GM12878 (cell line): ENCODE measurements around the gene S100A8. TPM values are rescaled to one million over a fixed set of nuclear protein-coding genes. Genes with fewer than 3 reads are reported as not detected.

Source experiments
- EGR1 ChIP-seq, 2 experiments: IDR thresholded peaks; 1 replicate in 1 of 2; 2 replicates in 1 of 2; pipeline ENCODE4 v1.6.1; 2011 to 2012; ENCODE audit warnings: low read depth in 2 of 2, low read length in 2 of 2, borderline replicate concordance in 1 of 2, mild to moderate bottlenecking in 1 of 2, moderate library complexity in 1 of 2
- FOS ChIP-seq: IDR thresholded peaks from 3 replicates; pipeline ENCODE4 v1.6.1; 2011; ENCODE audit warnings: borderline replicate concordance; ENCODE audit not compliant: insufficient read length; ENCODE audit errors: extremely low read depth
- MYB ChIP-seq: fragments of 150-350 bp; IDR thresholded peaks from 2 replicates; pipeline ENCODE4 v1.6.1; 2014; ENCODE audit warnings: mild to moderate bottlenecking, low read depth, low read length, borderline replicate concordance
- NFYB ChIP-seq: IDR thresholded peaks from 2 replicates; pipeline ENCODE4 v1.6.1; 2011; ENCODE audit warnings: low read depth, mild to moderate bottlenecking, low read length, improper control_type of control experiment, moderate library complexity; ENCODE audit not compliant: insufficient read depth
- SMAD5 ChIP-seq: IDR thresholded peaks from 2 replicates; pipeline ENCODE4 v1.6.1; 2016; ENCODE audit warnings: antibody characterized with exemption, low read depth
- SREBF2 ChIP-seq: IDR thresholded peaks from 2 replicates; pipeline ENCODE4 v1.6.1; 2012; ENCODE audit warnings: mild to moderate bottlenecking, low read length
- STAT1 ChIP-seq: fragments of 450-650 bp; conservative IDR thresholded peaks from 2 replicates; pipeline ENCODE4 v1.6.1; 2014; ENCODE audit warnings: antibody characterized with exemption, mild to moderate bottlenecking
- polyA plus RNA-seq, 11 experiments: library from polyadenylated mRNA; depleted of rRNA in 4 of 11; unstranded in 6 of 11; stranded (reverse) in 5 of 11; fragments of >200 nt; fragmentation: Nextera tagmentation in 4 of 11; fragmentation: Illumina TruSeq in 1 of 11; extraction: Ambion mirVana in 4 of 11; extraction: Trizol in 1 of 11; gene quantifications; 1 replicate in 1 of 11; 2 replicates in 10 of 11; pipeline versions ENCODE4 v1.2.1 to v1.2.3, GENCODE V29; 2011 to 2016; ENCODE audit warnings: inconsistent platforms in 2 of 11, missing spikeins in 2 of 11, low read depth in 1 of 11
- total RNA-seq, 4 experiments: library from RNA; depleted of rRNA in 3 of 4; stranded (reverse); fragments of >200 nt in 3 of 4; fragmentation: Illumina TruSeq in 1 of 4; extraction: Trizol in 1 of 4; gene quantifications; 2 replicates each; pipeline versions ENCODE4 v1.2.1 to v1.2.3, GENCODE V29; 2013 to 2021
- TF ChIP-seq, protein P1 (sequence below): fragments of 450-650 bp; IDR thresholded peaks from 2 replicates; pipeline ENCODE4 v1.6.1; 2017; ENCODE audit warnings: mild to moderate bottlenecking, moderate library complexity
- TF ChIP-seq, protein P2 (sequence below): IDR thresholded peaks from 2 replicates; pipeline ENCODE4 v1.6.1; 2012; ENCODE audit warnings: low read depth, low read length, improper control_type of control experiment
- TF ChIP-seq, protein P3 (sequence below): IDR thresholded peaks from 2 replicates; pipeline ENCODE4 v1.6.1; 2012; ENCODE audit warnings: improper control_type of control experiment, low read depth, low read length; ENCODE audit not compliant: insufficient replicate concordance
- TF ChIP-seq, protein P4 (sequence below): fragments of 150-350 bp; IDR thresholded peaks from 2 replicates; pipeline ENCODE4 v1.6.1; 2016; ENCODE audit warnings: low read depth, low read length

Gene S100A8
- total and polyA plus RNA-seq, 10 of the 15 experiments (the other 5 are each of a cell fraction or from before 2014, with no cell fraction given), result 0.28 TPM; not detected in 9

DNA sequence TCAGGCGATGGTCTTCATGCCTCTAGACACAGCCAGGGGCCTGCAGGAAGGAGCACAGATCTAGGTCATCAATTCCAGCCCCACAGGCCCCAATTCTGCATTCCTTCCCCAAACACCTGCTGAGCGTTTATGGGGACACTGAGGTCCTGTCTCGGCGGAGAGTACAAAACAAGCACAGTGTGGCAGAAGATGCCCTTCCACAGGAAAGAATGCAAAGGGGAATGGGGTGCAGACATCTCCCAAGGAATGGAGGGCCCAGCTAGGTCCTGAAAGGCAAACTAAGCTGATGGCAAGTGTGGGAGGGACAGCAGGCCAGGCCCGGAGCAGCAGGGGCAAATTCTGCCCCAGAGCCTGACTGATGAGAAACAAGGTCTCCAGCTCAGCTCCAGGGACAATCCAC lies 3.5 kb upstream of the S100A8 start (continued):
- TF ChIP-seq FOS (no peak), NFYB (no peak), SREBF2 (no peak), EGR1 (IDR thresholded peaks at IDR 0.05; ENCODE audit: borderline replicate concordance in 1 of 2, low read depth in 2 of 2, low read length in 2 of 2) (no peak), MYB (no peak), STAT1 (no peak), SMAD5 (no peak)
- TF ChIP-seq, protein P1, sequence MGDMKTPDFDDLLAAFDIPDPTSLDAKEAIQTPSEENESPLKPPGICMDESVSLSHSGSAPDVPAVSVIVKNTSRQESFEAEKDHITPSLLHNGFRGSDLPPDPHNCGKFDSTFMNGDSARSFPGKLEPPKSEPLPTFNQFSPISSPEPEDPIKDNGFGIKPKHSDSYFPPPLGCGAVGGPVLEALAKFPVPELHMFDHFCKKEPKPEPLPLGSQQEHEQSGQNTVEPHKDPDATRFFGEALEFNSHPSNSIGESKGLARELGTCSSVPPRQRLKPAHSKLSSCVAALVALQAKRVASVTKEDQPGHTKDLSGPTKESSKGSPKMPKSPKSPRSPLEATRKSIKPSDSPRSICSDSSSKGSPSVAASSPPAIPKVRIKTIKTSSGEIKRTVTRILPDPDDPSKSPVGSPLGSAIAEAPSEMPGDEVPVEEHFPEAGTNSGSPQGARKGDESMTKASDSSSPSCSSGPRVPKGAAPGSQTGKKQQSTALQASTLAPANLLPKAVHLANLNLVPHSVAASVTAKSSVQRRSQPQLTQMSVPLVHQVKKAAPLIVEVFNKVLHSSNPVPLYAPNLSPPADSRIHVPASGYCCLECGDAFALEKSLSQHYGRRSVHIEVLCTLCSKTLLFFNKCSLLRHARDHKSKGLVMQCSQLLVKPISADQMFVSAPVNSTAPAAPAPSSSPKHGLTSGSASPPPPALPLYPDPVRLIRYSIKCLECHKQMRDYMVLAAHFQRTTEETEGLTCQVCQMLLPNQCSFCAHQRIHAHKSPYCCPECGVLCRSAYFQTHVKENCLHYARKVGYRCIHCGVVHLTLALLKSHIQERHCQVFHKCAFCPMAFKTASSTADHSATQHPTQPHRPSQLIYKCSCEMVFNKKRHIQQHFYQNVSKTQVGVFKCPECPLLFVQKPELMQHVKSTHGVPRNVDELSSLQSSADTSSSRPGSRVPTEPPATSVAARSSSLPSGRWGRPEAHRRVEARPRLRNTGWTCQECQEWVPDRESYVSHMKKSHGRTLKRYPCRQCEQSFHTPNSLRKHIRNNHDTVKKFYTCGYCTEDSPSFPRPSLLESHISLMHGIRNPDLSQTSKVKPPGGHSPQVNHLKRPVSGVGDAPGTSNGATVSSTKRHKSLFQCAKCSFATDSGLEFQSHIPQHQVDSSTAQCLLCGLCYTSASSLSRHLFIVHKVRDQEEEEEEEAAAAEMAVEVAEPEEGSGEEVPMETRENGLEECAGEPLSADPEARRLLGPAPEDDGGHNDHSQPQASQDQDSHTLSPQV, result no peak
- TF ChIP-seq, protein P2, sequence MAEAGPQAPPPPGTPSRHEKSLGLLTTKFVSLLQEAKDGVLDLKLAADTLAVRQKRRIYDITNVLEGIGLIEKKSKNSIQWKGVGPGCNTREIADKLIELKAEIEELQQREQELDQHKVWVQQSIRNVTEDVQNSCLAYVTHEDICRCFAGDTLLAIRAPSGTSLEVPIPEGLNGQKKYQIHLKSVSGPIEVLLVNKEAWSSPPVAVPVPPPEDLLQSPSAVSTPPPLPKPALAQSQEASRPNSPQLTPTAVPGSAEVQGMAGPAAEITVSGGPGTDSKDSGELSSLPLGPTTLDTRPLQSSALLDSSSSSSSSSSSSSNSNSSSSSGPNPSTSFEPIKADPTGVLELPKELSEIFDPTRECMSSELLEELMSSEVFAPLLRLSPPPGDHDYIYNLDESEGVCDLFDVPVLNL, result no peak
- TF ChIP-seq, protein P3, sequence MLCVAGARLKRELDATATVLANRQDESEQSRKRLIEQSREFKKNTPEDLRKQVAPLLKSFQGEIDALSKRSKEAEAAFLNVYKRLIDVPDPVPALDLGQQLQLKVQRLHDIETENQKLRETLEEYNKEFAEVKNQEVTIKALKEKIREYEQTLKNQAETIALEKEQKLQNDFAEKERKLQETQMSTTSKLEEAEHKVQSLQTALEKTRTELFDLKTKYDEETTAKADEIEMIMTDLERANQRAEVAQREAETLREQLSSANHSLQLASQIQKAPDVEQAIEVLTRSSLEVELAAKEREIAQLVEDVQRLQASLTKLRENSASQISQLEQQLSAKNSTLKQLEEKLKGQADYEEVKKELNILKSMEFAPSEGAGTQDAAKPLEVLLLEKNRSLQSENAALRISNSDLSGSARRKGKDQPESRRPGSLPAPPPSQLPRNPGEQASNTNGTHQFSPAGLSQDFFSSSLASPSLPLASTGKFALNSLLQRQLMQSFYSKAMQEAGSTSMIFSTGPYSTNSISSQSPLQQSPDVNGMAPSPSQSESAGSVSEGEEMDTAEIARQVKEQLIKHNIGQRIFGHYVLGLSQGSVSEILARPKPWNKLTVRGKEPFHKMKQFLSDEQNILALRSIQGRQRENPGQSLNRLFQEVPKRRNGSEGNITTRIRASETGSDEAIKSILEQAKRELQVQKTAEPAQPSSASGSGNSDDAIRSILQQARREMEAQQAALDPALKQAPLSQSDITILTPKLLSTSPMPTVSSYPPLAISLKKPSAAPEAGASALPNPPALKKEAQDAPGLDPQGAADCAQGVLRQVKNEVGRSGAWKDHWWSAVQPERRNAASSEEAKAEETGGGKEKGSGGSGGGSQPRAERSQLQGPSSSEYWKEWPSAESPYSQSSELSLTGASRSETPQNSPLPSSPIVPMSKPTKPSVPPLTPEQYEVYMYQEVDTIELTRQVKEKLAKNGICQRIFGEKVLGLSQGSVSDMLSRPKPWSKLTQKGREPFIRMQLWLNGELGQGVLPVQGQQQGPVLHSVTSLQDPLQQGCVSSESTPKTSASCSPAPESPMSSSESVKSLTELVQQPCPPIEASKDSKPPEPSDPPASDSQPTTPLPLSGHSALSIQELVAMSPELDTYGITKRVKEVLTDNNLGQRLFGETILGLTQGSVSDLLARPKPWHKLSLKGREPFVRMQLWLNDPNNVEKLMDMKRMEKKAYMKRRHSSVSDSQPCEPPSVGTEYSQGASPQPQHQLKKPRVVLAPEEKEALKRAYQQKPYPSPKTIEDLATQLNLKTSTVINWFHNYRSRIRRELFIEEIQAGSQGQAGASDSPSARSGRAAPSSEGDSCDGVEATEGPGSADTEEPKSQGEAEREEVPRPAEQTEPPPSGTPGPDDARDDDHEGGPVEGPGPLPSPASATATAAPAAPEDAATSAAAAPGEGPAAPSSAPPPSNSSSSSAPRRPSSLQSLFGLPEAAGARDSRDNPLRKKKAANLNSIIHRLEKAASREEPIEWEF, result no peak
- TF ChIP-seq, protein P4, sequence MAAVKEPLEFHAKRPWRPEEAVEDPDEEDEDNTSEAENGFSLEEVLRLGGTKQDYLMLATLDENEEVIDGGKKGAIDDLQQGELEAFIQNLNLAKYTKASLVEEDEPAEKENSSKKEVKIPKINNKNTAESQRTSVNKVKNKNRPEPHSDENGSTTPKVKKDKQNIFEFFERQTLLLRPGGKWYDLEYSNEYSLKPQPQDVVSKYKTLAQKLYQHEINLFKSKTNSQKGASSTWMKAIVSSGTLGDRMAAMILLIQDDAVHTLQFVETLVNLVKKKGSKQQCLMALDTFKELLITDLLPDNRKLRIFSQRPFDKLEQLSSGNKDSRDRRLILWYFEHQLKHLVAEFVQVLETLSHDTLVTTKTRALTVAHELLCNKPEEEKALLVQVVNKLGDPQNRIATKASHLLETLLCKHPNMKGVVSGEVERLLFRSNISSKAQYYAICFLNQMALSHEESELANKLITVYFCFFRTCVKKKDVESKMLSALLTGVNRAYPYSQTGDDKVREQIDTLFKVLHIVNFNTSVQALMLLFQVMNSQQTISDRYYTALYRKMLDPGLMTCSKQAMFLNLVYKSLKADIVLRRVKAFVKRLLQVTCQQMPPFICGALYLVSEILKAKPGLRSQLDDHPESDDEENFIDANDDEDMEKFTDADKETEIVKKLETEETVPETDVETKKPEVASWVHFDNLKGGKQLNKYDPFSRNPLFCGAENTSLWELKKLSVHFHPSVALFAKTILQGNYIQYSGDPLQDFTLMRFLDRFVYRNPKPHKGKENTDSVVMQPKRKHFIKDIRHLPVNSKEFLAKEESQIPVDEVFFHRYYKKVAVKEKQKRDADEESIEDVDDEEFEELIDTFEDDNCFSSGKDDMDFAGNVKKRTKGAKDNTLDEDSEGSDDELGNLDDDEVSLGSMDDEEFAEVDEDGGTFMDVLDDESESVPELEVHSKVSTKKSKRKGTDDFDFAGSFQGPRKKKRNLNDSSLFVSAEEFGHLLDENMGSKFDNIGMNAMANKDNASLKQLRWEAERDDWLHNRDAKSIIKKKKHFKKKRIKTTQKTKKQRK, result no peak
